Left lung (tissue), 14 donors: ENCODE data around the gene PRDM5. TPM values are rescaled to one million over a fixed set of nuclear protein-coding genes. Genes with fewer than 3 reads are reported as not detected.

Experiments
- ATAC-seq: fragments of 200-7000 bp; cut with Tn5 transposase; one replicate; pipeline ENCODE4 v1.9.1; 2020; ENCODE audit warnings: moderate library complexity
- DNase-seq, 4 donors: peaks; one replicate each; pipeline ENCODE4 v3.0.0-alpha.2; 2013 to 2020
- H3K27ac ChIP-seq, 2 donors: fragments of 200-600 bp; sonication (generic) in 1 of 2; one replicate each; pipeline versions ENCODE4 v1.5.0 to v1.8.0; 2020 to 2021
- H3K27me3 ChIP-seq, 2 donors: fragments of 200-600 bp; sonication (generic) in 1 of 2; one replicate each; pipeline versions ENCODE4 v1.5.0 to v1.8.0; 2020 to 2021
- H3K36me3 ChIP-seq, 2 donors: fragments of 200-600 bp; sonication (generic) in 1 of 2; one replicate each; pipeline versions ENCODE4 v1.5.0 to v1.8.0; 2020 to 2021
- H3K4me1 ChIP-seq, 2 donors: fragments of 200-600 bp; one replicate each; pipeline ENCODE4 v1.8.0; 2021
- H3K4me3 ChIP-seq, 2 donors: fragments of 200-600 bp; sonication (generic) in 1 of 2; one replicate each; pipeline versions ENCODE4 v1.5.0 to v1.8.0; 2020 to 2021; ENCODE audit warnings: mild to moderate bottlenecking in 1 of 2
- H3K9me3 ChIP-seq, 2 donors: fragments of 200-600 bp; sonication (generic) in 1 of 2; one replicate each; pipeline versions ENCODE4 v1.5.0 to v1.8.0; 2020 to 2021
- CTCF ChIP-seq, 2 donors: fragments of 200-600 bp; sonication (generic) in 1 of 2; IDR thresholded peaks; one replicate each; pipeline versions ENCODE4 v1.5.0 to v1.8.0; 2021; ENCODE audit warnings: antibody characterized with exemption in 2 of 2
- intact Hi-C, 2 donors: fragments of 100-400 bp; cut with DNase I; formaldehyde crosslinking; loops; one replicate each; pipeline versions ENCODE4 v1.11.2 to v1.14.2; 2022
- long read RNA-seq, 12 donors: library from polyadenylated mRNA in 2 of 12; unstranded in 2 of 12; transcript quantifications; one replicate each; pipeline ENCODE4 v2.0.0 and lab custom pipeline, GENCODE V29; 2019 to 2026
- polyA plus RNA-seq, 6 donors: library from polyadenylated mRNA; unstranded; fragments of 120-200 nt; gene quantifications; one replicate each; pipeline ENCODE4 v1.2.1, GENCODE V29; 2013; ENCODE audit not compliant: insufficient read length in 6 of 6
- total RNA-seq, 2 donors: library from RNA; stranded (reverse); fragmentation: NEBNext Ultra II Directional; extraction: Animal tissue kit (Norgen Biotek cat#: 25700); gene quantifications; one replicate each; pipeline ENCODE4 v1.2.1, GENCODE V29; 2021
- donor health status: DM: no; HTN: yes; CAD: no.
- donor health status: DM: no; HTN: no; CAD: no.

The PRDM5 gene
- total RNA-seq = 10 to 100 TPM; 12.1 to 13.8 TPM
- 10 to 100 TPM; 27.7 to 35.1 (median 31.7) TPM for polyA plus RNA-seq
- long read RNA-seq, donor 1, transcript PRDM5-202 (4 exons, 2,492 nt) = major isoform, 6 of 14 reads
- long read RNA-seq, donor 1, partial matches to known transcripts = 7 of 14 reads
- long read RNA-seq, donor 1, other reads (novel, unspliced or antisense) = 0 of 14 reads
- long read RNA-seq, donor 2, partial matches to known transcripts = 5 of 7 reads
- long read RNA-seq, donor 2, other reads (novel, unspliced or antisense) = 0 of 7 reads
- long read RNA-seq, donor 3, partial matches to known transcripts = 0 of 1 reads
- long read RNA-seq, donor 3, other reads (novel, unspliced or antisense) = 0 of 1 reads
- long read RNA-seq, donor 4, partial matches to known transcripts = 1 of 4 reads
- long read RNA-seq, donor 4, other reads (novel, unspliced or antisense) = 2 of 4 reads
- long read RNA-seq, donor 5, partial matches to known transcripts = 0 of 1 reads
- long read RNA-seq, donor 5, other reads (novel, unspliced or antisense) = 0 of 1 reads
- long read RNA-seq, donor 6, partial matches to known transcripts = 0 of 3 reads
- long read RNA-seq, donor 6, other reads (novel, unspliced or antisense) = 0 of 3 reads
- long read RNA-seq, donor 7, partial matches to known transcripts = 0 of 1 reads
- long read RNA-seq, donor 7, other reads (novel, unspliced or antisense) = 0 of 1 reads
- long read RNA-seq, donor 8, partial matches to known transcripts = 0 of 3 reads
- long read RNA-seq, donor 8, other reads (novel, unspliced or antisense) = 0 of 3 reads
- long read RNA-seq, donor 9 = 0 reads
- long read RNA-seq, donor 10, partial matches to known transcripts = 0 of 2 reads
- long read RNA-seq, donor 10, other reads (novel, unspliced or antisense) = 2 of 2 reads
- long read RNA-seq, donor 11, partial matches to known transcripts = 6 of 7 reads
- long read RNA-seq, donor 11, other reads (novel, unspliced or antisense) = 0 of 7 reads
- long read RNA-seq, donor 12, full-length matches to known transcripts = 2 of 2 reads
- long read RNA-seq, donor 12, partial matches to known transcripts = 0 of 2 reads
- long read RNA-seq, donor 12, other reads (novel, unspliced or antisense) = 0 of 2 reads

GRCh38 chr4:120922381-120923206, at the start of gene PRDM5:
PRDM5 (minus strand) TSS chr4:120922726; CDS start chr4:120922608, 118 bp downstream.
- Histone ChIP-seq H3K36me3 (no peaks in the 10 kb centered on the region), H3K27ac (peak within 1 kb of the TSS; percentile 93 to 94), H3K4me3 (peak within 1 kb of the TSS; percentile 64 to 66), H3K27me3 (peaks cover 0 to 38% of the 10 kb centered on the region in 2 donors), H3K9me3 (no peaks in the 10 kb centered on the region), H3K4me1 (peaks cover 8 to 50% of the 10 kb centered on the region in 2 donors)
- DNase-seq (peak; percentile 58 to 87 (median 76)), ATAC-seq (peak; percentile 73)
- intact Hi-C loops = loop anchor here in 1 of 2 donors (10.0 kb wide), 1 partner anchor 198 kb away; no protein-coding TSS in a partner anchor
- TF ChIP-seq CTCF (IDR thresholded peaks at IDR 0.05) = no peak

- Histone ChIP-seq H3K4me1 (no peaks in the 10 kb centered on the region), H3K27ac (no peak overlapping the region), H3K4me3 (no peak overlapping the region), H3K27me3 (no peaks in the 10 kb centered on the region), H3K36me3 (no peaks in the 10 kb centered on the region), H3K9me3 (no peaks in the 10 kb centered on the region)
- no peak for DNase-seq
- no peak for ATAC-seq
- intact Hi-C loops = no loop called here
- TF ChIP-seq CTCF (IDR thresholded peaks at IDR 0.05) = no peak
Measured at GRCh38 chr4:120971884-120972283, 49.4 kb upstream of the PRDM5 start.

GRCh38 chr4:120965938-120966337, 43.4 kb upstream of the PRDM5 start:
- no peak overlapping the region for H3K4me3 ChIP-seq
- intact Hi-C loops = no loop called here
- no peak overlapping the region for H3K27ac ChIP-seq
- ATAC-seq (no peak), DNase-seq (no peak)
- no peak for TF ChIP-seq CTCF (IDR thresholded peaks at IDR 0.05)
- H3K27me3 ChIP-seq = no peaks in the 10 kb centered on the region
- no peaks in the 10 kb centered on the region for H3K4me1 ChIP-seq
- H3K9me3 ChIP-seq = no peaks in the 10 kb centered on the region
- no peaks in the 10 kb centered on the region for H3K36me3 ChIP-seq

- no peak for TF ChIP-seq CTCF (IDR thresholded peaks at IDR 0.05)
- DNase-seq = no peak
Measured at GRCh38 chr4:120964596-120964995, 42.1 kb upstream of the PRDM5 start.

More at GRCh38 chr4:120964596-120964995, 42.1 kb upstream of the PRDM5 start:
- H3K27ac ChIP-seq = no peak overlapping the region
- no peaks in the 10 kb centered on the region for H3K27me3 ChIP-seq
- no peak overlapping the region for H3K4me3 ChIP-seq
- no peak for ATAC-seq
- H3K4me1 ChIP-seq = no peaks in the 10 kb centered on the region
- no peaks in the 10 kb centered on the region for H3K9me3 ChIP-seq
- H3K36me3 ChIP-seq = no peaks in the 10 kb centered on the region
- intact Hi-C loops = no loop called here
